Neural progenitor cell (in vitro differentiated cells): ENCODE results near the gene TRPM1.

ENCODE experiments used
- CTCF ChIP-seq: fragments of 200-600 bp; sonication (generic); IDR thresholded peaks from 2 replicates; pipeline ENCODE4 v1.5.1; 2017; ENCODE audit warnings: antibody characterized with exemption, mild to moderate bottlenecking
- EZH2phosphoT487 ChIP-seq: fragments of 200-600 bp; sonication (generic); IDR thresholded peaks from 2 replicates; pipeline ENCODE4 v1.6.1; 2017; ENCODE audit warnings: antibody characterized with exemption

- TF ChIP-seq CTCF (no peak), EZH2phosphoT487 (no peak)
Measured at GRCh38 chr15:30990036-30990435, 111.5 kb downstream of the TRPM1 start.
